OCI-LY3 (cell line): ENCODE data around the gene SYNGR2.

Experiments
- EZH2phosphoT487 ChIP-seq: fragments of 200-600 bp; shearing (Covaris generic); IDR thresholded peaks from 2 replicates; pipeline ENCODE4 v1.6.1; 2018; ENCODE audit warnings: antibody characterized with exemption, mixed run types, low read depth
- TF ChIP-seq, protein P1 (sequence below): fragments of 200-600, 300-600 bp; sonication (generic); IDR thresholded peaks from 2 replicates; pipeline ENCODE4 v1.5.1; 2014; ENCODE audit warnings: antibody characterized with exemption, low read length, low read depth

DNA sequence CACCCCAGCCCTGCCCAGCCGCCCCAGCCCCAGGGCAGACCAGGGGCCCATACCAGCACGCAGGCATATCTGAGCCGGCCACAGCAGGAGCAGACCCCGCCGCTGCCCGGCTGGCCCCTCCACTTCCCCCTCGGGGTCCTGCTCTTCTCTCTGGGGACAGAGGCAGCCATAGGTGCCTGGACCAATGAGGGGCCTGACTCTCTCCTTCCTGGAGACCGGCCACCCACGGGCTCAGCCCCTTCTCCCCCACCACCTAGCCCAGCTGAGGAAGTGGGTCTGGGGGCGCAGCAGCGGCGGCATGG, 43.6 kb upstream of the SYNGR2 start:
- TF ChIP-seq, protein P1, sequence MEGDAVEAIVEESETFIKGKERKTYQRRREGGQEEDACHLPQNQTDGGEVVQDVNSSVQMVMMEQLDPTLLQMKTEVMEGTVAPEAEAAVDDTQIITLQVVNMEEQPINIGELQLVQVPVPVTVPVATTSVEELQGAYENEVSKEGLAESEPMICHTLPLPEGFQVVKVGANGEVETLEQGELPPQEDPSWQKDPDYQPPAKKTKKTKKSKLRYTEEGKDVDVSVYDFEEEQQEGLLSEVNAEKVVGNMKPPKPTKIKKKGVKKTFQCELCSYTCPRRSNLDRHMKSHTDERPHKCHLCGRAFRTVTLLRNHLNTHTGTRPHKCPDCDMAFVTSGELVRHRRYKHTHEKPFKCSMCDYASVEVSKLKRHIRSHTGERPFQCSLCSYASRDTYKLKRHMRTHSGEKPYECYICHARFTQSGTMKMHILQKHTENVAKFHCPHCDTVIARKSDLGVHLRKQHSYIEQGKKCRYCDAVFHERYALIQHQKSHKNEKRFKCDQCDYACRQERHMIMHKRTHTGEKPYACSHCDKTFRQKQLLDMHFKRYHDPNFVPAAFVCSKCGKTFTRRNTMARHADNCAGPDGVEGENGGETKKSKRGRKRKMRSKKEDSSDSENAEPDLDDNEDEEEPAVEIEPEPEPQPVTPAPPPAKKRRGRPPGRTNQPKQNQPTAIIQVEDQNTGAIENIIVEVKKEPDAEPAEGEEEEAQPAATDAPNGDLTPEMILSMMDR, result no peak
- TF ChIP-seq EZH2phosphoT487, result no peak
